ENCODE data around the gene MMP26.
"Not testable (repeated sequence)": the region's sequence is repeated elsewhere in the genome, so short reads cannot be mapped to it uniquely, and the experiment has no call there.

The MMP26 gene

DNA sequence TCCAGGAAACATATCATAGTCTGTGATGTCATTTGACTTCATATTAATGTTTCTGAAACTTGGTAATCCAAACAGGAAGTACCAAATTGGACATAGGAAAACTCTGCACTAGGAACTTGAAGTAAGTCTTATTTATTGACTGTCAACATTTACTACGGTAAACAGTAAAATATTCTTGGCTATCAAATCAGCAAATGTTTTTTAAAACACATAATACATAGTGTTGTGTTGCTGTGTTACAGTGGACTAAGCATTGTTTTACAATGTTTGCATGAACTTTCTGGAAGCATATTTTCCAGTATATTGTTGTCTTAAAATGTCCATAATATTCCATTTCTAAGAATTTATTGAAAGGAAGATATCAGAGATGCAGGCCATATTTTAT is 4.2 kb upstream of the MMP26 start:
- TF ChIP-seq MAX (IDR thresholded peaks at IDR 0.05; ENCODE audit: low read depth, low read length) = no peak
- TF ChIP-seq POLR2A (IDR thresholded peaks at IDR 0.05; ENCODE audit: extremely low read depth, insufficient read length) = no peak
- TF ChIP-seq, protein P1, sequence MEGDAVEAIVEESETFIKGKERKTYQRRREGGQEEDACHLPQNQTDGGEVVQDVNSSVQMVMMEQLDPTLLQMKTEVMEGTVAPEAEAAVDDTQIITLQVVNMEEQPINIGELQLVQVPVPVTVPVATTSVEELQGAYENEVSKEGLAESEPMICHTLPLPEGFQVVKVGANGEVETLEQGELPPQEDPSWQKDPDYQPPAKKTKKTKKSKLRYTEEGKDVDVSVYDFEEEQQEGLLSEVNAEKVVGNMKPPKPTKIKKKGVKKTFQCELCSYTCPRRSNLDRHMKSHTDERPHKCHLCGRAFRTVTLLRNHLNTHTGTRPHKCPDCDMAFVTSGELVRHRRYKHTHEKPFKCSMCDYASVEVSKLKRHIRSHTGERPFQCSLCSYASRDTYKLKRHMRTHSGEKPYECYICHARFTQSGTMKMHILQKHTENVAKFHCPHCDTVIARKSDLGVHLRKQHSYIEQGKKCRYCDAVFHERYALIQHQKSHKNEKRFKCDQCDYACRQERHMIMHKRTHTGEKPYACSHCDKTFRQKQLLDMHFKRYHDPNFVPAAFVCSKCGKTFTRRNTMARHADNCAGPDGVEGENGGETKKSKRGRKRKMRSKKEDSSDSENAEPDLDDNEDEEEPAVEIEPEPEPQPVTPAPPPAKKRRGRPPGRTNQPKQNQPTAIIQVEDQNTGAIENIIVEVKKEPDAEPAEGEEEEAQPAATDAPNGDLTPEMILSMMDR (IDR thresholded peaks at IDR 0.05; ENCODE audit: low read depth, low read length) = no peak
- TF ChIP-seq MYC (IDR thresholded peaks at IDR 0.05; ENCODE audit: low read depth, low read length) = no peak
- H3K4me3 ChIP-seq (ENCODE audit: low read depth, low read length) = no peak overlapping the region
- no peak for DNase-seq (ENCODE audit: low read depth)

- peak; percentile 1 for DNase-seq (ENCODE audit: low read depth)
- TF ChIP-seq MYC (IDR thresholded peaks at IDR 0.05; ENCODE audit: low read depth, low read length) = no peak
- TF ChIP-seq, protein P1 (IDR thresholded peaks at IDR 0.05; ENCODE audit: low read depth, low read length) = no peak
- no peak for TF ChIP-seq MAX (IDR thresholded peaks at IDR 0.05; ENCODE audit: low read depth, low read length)
- TF ChIP-seq POLR2A (IDR thresholded peaks at IDR 0.05; ENCODE audit: extremely low read depth, insufficient read length) = no peak
- no peak overlapping the region for H3K4me3 ChIP-seq (ENCODE audit: low read depth, low read length)
Observed at GRCh38 chr11:4704790-4705334, 278 bp downstream of the MMP26 start.

DNA sequence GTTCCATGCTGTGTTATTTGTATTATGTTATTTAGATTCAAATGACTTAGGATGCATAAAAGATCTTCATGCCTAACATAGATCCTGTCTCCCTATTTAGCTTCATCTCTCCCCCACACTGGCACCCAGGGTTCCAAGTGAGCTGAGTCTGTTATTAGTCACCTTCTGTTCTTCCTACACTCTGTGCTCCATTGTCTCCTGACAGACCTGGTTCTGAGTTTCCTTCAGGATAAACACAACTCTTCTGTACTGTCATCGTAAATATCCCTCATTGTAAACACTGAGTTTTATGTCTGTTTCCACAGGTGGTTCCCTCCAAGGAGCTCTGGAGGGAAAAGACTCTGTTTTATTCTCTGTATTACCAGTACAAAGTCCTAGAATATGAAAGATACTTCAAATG is 8.7 kb downstream of the MMP26 start:
- TF ChIP-seq POLR2A (IDR thresholded peaks at IDR 0.05; ENCODE audit: extremely low read depth, insufficient read length) = no peak
- no peak for TF ChIP-seq MYC (IDR thresholded peaks at IDR 0.05; ENCODE audit: low read depth, low read length)
- TF ChIP-seq, protein P1 (IDR thresholded peaks at IDR 0.05; ENCODE audit: low read depth, low read length) = no peak
- H3K4me3 ChIP-seq (ENCODE audit: low read depth, low read length) = no peak overlapping the region
- DNase-seq (ENCODE audit: low read depth) = no peak

GRCh38 chr11:4714300-4714699 is 9.7 kb downstream of the MMP26 start:
- TF ChIP-seq MYC (IDR thresholded peaks at IDR 0.05; ENCODE audit: low read depth, low read length) (no peak), POLR2A (IDR thresholded peaks at IDR 0.05; ENCODE audit: extremely low read depth, insufficient read length) (no peak), MAX (IDR thresholded peaks at IDR 0.05; ENCODE audit: low read depth, low read length) (no peak)
- TF ChIP-seq, protein P1 (IDR thresholded peaks at IDR 0.05; ENCODE audit: low read depth, low read length) = no peak
- no peak for DNase-seq (ENCODE audit: low read depth)
- H3K4me3 ChIP-seq (ENCODE audit: low read depth, low read length) = no peak overlapping the region

- not testable (repeated sequence) for H3K4me3 ChIP-seq (ENCODE audit: low read depth, low read length); DNase-seq (ENCODE audit: low read depth)
- TF ChIP-seq, protein P1 (IDR thresholded peaks at IDR 0.05; ENCODE audit: low read depth, low read length) = peak; percentile 7
Observed at GRCh38 chr11:4722616-4723534, 18.3 kb downstream of the MMP26 start.

Data from NB4 (cell line).